ENCODE results near the gene ADAMTS16.

The ADAMTS16 gene

DNA sequence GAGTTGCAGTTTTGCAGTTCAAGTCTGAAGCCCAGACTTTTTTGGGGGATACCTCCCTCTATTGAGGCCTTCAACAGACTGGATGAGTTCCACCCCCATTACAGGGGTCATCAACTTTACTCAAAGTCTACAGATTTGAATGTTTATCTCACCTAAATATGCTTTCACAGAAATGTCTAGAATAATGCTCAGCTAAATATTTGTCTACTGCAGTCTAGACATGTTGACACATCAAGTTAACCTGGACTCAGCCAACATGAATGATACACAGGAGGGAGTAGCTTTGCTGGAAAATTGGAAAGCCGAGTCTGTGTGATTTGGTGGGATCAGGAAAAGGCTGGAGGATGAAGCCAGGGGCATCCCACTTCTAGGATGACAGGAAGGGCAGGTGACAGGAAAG is 154.3 kb downstream of the ADAMTS16 start:
- TF ChIP-seq EZH2 (IDR thresholded peaks at IDR 0.05) (no peak), POLR2AphosphoS5 (IDR thresholded peaks at IDR 0.05; ENCODE audit: borderline replicate concordance, low read depth, low read length) (no peak), FOXP2 (optimal IDR thresholded peaks at IDR 0.05; ENCODE audit: control extremely low read depth, extremely low read length, insufficient read depth) (no peak)
- Histone ChIP-seq H3K9ac (ENCODE audit: insufficient read length) (no peak overlapping the region), H3K4me3 (no peak overlapping the region), H3K9me3 (ENCODE audit: low read depth, low read length) (no peaks in the 10 kb centered on the region), H3K27ac (no peak overlapping the region), H3K36me3 (ENCODE audit: insufficient read depth, low read length) (no peaks in the 10 kb centered on the region)
- no peak for DNase-seq (ENCODE audit: low read depth, low spot score)

DNA sequence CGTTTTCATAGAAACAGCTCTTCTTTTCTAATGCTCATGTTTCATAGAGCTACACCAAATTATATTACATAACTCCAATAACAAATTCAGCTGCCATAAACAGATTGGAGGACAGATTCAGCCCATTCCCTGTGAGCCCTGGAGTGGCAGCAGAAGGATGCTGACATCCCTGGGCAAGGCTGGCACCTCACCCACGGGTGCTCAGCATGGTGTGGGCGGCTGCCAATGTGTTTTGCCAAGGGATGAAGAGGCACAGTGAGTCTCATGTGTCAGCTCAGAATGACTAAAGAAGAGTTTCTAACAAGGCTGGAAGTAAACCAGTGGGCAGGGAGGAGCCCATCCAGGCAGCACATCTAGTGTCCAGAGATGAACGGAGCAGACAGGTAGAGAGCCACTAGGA is 155.2 kb downstream of the ADAMTS16 start:
- Histone ChIP-seq H3K4me3 (no peak overlapping the region), H3K27ac (no peak overlapping the region), H3K9me3 (ENCODE audit: low read depth, low read length) (no peaks in the 10 kb centered on the region), H3K36me3 (ENCODE audit: insufficient read depth, low read length) (no peaks in the 10 kb centered on the region), H3K9ac (ENCODE audit: insufficient read length) (no peak overlapping the region)
- TF ChIP-seq POLR2AphosphoS5 (IDR thresholded peaks at IDR 0.05; ENCODE audit: borderline replicate concordance, low read depth, low read length) (no peak), EZH2 (IDR thresholded peaks at IDR 0.05) (no peak), FOXP2 (optimal IDR thresholded peaks at IDR 0.05; ENCODE audit: control extremely low read depth, extremely low read length, insufficient read depth) (no peak)
- no peak for DNase-seq (ENCODE audit: low read depth, low spot score)

DNA sequence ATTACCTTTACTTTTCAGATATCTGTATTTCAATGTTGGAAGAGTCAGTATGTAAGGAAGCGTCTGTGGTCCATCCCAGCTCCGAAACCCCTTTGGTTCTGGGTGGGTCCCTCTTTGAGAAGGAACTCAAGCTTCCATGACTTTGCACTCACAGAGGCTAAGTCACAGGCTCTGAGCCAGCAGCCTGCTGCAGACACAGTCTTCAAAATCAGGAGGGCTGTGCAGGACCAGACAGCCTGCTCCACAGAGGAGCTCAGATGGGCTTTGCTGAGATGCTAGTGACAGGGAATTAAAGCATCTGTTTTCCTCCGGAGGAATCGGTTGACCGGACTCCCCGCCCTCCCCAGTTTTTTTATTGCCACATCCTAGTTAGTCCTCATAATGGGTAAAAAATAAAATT is 155.9 kb downstream of the ADAMTS16 start:
- H3K9ac ChIP-seq (ENCODE audit: insufficient read length): no peak overlapping the region
- DNase-seq (ENCODE audit: low read depth, low spot score): no peak
- no peak overlapping the region for H3K4me3 ChIP-seq
- H3K27ac ChIP-seq: no peak overlapping the region
- TF ChIP-seq EZH2 (IDR thresholded peaks at IDR 0.05) (no peak), FOXP2 (optimal IDR thresholded peaks at IDR 0.05; ENCODE audit: control extremely low read depth, extremely low read length, insufficient read depth) (no peak), POLR2AphosphoS5 (IDR thresholded peaks at IDR 0.05; ENCODE audit: borderline replicate concordance, low read depth, low read length) (no peak)
- H3K9me3 ChIP-seq (ENCODE audit: low read depth, low read length): no peaks in the 10 kb centered on the region
- no peaks in the 10 kb centered on the region for H3K36me3 ChIP-seq (ENCODE audit: insufficient read depth, low read length)

DNA sequence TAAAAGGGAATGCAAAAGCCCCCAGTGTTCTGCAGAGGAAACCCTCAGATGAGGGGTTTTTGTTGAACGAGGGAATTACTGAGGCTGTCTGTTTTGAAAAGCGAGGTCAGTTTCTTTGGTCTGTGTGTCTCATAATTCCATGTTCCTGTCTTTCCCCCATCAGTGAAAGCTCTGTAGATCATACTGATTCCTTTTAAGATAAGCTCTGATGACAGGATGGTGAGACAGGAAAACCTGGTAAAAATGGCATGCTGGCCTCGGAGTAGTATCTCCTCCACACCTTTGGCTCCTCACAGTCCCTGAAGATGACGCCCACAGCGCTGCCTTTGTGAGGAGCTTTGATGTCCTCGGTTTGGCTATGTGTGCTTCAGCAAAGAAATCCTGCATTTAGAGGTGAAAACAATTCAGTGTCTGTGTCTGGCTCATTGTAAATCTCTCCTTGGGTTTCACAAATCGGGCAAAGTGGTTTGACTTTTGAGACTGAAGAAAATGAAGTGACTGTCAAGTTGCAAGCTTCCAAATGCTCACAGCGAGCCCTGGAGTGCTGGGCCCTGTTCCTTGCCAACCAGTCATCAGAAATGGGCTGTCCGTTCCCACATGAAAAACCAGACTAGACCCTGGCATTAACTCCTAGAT is 157.4 kb downstream of the ADAMTS16 start:
- no peak for TF ChIP-seq EZH2 (IDR thresholded peaks at IDR 0.05)
- TF ChIP-seq POLR2AphosphoS5 (IDR thresholded peaks at IDR 0.05; ENCODE audit: borderline replicate concordance, low read depth, low read length): no peak
- TF ChIP-seq FOXP2 (optimal IDR thresholded peaks at IDR 0.05; ENCODE audit: control extremely low read depth, extremely low read length, insufficient read depth): no peak
- H3K9me3 ChIP-seq (ENCODE audit: low read depth, low read length): no peaks in the 10 kb centered on the region
- DNase-seq (ENCODE audit: low read depth, low spot score): no peak
- no peaks in the 10 kb centered on the region for H3K36me3 ChIP-seq (ENCODE audit: insufficient read depth, low read length)
- no peak overlapping the region for H3K9ac ChIP-seq (ENCODE audit: insufficient read length)
- no peak overlapping the region for H3K4me3 ChIP-seq
- no peak overlapping the region for H3K27ac ChIP-seq

DNA sequence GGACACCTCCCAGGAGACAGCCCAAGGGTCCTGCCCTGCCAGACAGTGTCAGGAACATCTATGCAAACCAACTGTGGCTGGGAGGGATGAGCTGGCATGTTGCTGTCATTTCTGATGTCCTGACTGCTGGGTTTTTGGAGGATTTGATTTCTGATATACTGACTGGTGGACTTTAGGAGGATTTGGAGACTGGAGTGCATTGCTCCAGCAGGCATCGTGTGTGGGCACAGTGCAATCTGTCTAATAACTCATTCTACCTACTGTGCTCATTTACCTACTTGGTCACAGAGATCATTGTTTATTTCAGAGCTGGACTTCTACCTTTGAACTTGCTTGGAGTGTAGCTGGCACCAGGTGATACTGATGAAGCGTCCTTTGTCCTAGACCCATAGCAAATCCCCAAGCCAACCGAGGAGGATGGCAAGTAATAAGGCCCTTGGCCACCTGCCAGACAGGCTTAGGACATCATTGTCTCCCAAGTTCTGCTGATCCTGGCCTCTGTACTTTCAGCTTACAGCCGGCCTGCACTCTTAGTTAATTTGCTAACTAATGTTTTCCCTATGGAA is 158.0 kb downstream of the ADAMTS16 start:
- no peaks in the 10 kb centered on the region for H3K36me3 ChIP-seq (ENCODE audit: insufficient read depth, low read length)
- no peak overlapping the region for H3K4me3 ChIP-seq
- DNase-seq (ENCODE audit: low read depth, low spot score): no peak
- no peak overlapping the region for H3K9ac ChIP-seq (ENCODE audit: insufficient read length)
- no peaks in the 10 kb centered on the region for H3K9me3 ChIP-seq (ENCODE audit: low read depth, low read length)
- TF ChIP-seq FOXP2 (optimal IDR thresholded peaks at IDR 0.05; ENCODE audit: control extremely low read depth, extremely low read length, insufficient read depth): no peak
- no peak overlapping the region for H3K27ac ChIP-seq

DNA sequence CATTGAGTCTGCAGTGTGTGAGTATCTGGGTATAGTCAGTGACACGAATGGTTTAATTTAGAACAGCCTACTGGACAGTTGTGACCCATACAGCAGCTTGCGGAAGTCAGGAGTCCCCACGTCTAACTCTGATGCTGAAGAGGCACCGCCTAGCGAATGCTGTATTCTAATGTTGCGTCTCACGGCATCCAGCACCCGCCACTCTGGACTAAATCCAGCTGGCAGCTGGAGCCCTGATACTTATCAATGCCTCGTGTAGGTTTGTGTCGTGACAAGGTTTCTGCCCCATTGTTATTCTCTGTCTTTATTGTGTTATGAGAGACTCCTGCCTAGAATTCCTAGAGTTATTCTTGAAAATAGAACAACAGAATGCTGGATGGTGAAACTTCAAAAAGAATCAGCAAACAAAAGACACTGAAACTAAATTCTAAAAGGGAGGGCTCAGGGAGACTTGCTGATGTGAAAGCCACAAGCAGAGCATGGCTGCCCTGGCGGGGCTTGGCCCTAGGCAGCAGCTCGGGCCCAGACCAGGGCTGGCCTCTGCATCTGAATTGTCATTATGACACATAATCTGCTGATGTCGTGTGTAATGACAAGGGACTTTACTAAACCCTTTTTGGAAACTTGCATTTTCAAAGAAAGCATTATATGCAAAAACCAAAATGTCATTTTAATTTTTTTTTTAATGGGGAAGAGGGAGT is 158.9 kb downstream of the ADAMTS16 start:
- Histone ChIP-seq H3K27ac (no peak overlapping the region), H3K36me3 (ENCODE audit: insufficient read depth, low read length) (no peaks in the 10 kb centered on the region), H3K9me3 (ENCODE audit: low read depth, low read length) (no peaks in the 10 kb centered on the region), H3K4me3 (no peak overlapping the region), H3K9ac (ENCODE audit: insufficient read length) (no peak overlapping the region)
- TF ChIP-seq POLR2AphosphoS5 (IDR thresholded peaks at IDR 0.05; ENCODE audit: borderline replicate concordance, low read depth, low read length): no peak
- TF ChIP-seq EZH2 (IDR thresholded peaks at IDR 0.05): no peak
- no peak for TF ChIP-seq FOXP2 (optimal IDR thresholded peaks at IDR 0.05; ENCODE audit: control extremely low read depth, extremely low read length, insufficient read depth)
- no peak for DNase-seq (ENCODE audit: low read depth, low spot score)

DNA sequence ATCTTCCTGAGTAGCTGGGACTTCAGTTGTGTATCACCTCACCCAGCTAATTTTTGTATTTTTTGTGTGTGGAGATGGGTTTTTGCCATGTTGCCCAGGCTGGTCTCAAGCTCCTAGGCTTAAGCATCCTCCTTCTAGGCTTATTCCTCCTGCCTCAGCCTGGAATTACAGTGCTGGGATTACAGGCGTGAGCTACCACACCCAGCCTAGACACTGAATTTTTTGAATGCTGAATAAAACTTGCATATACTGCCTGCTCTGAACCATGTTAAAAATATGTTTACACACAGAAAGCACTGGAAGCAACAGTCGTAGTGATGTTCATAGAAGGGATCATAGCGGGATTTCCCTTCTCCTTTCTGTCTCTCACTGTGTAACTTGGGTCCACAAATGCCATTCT is 161.0 kb downstream of the ADAMTS16 start:
- no peak overlapping the region for H3K4me3 ChIP-seq
- no peak overlapping the region for H3K27ac ChIP-seq
- H3K36me3 ChIP-seq (ENCODE audit: insufficient read depth, low read length): no peaks in the 10 kb centered on the region
- DNase-seq (ENCODE audit: low read depth, low spot score): no peak
- TF ChIP-seq POLR2AphosphoS5 (IDR thresholded peaks at IDR 0.05; ENCODE audit: borderline replicate concordance, low read depth, low read length): no peak
- TF ChIP-seq EZH2 (IDR thresholded peaks at IDR 0.05): no peak
- no peak for TF ChIP-seq FOXP2 (optimal IDR thresholded peaks at IDR 0.05; ENCODE audit: control extremely low read depth, extremely low read length, insufficient read depth)
- H3K9me3 ChIP-seq (ENCODE audit: low read depth, low read length): no peaks in the 10 kb centered on the region
- H3K9ac ChIP-seq (ENCODE audit: insufficient read length): no peak overlapping the region

DNA sequence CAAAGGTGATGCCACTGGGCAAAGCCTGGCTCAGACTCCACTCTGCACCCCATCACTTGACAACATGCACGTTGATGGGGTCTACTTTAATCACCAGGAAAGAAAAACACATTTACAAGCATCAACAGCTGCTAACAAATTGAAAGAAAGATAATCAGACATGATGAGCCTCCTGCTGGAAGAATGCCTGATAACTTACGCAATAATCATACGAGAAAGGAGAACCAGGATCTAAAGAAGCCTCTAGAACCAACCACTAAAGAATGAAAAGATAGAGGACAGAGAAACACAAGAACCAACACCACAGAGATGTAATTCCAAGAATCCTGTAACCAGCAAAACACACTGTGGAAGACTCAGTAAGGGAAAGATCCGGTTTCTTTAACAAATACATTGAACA is 162.1 kb downstream of the ADAMTS16 start:
- no peak overlapping the region for H3K4me3 ChIP-seq
- H3K27ac ChIP-seq: no peak overlapping the region
- no peak for DNase-seq (ENCODE audit: low read depth, low spot score)
- H3K9me3 ChIP-seq (ENCODE audit: low read depth, low read length): no peaks in the 10 kb centered on the region
- no peak overlapping the region for H3K9ac ChIP-seq (ENCODE audit: insufficient read length)
- TF ChIP-seq EZH2 (IDR thresholded peaks at IDR 0.05) (no peak), FOXP2 (optimal IDR thresholded peaks at IDR 0.05; ENCODE audit: control extremely low read depth, extremely low read length, insufficient read depth) (no peak), POLR2AphosphoS5 (IDR thresholded peaks at IDR 0.05; ENCODE audit: borderline replicate concordance, low read depth, low read length) (no peak)
- H3K36me3 ChIP-seq (ENCODE audit: insufficient read depth, low read length): no peaks in the 10 kb centered on the region
